HG03025 (cell line): ENCODE measurements around the gene DST.
A peak's percentile ranks its signal among the peaks of the same experiment; 100 is the strongest.

Source experiments
- ATAC-seq: cut with Tn5 transposase; IDR thresholded peaks from one replicate; pipeline ENCODE4 v1.9.1; 2021; ENCODE audit warnings: mild to moderate bottlenecking, moderate library complexity; ENCODE audit not compliant: unreplicated experiment, low FRiP score

DST gene

DNA sequence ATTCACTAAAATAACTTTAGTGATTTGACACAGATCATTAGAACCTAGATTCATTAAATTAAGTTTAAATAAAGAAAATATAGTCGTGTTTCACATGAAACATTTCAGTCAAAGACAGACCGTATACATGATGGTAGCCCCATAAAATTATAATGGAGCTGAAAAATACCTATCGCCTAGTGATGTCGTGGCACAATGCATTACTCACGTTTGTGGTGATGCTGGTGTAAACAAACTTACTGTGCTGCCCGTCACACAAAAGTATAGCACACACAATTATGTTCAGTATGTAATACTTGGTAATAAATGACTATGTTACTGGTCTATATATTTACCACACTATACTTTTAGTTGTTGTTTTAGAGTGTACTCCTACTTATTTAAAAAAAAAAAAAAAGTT is 17.3 kb downstream of the DST start:
- ATAC-seq, result no peak

GRCh38 chr6:56624728-56625069 is 18.0 kb downstream of the DST start:
- no peak for ATAC-seq

DNA sequence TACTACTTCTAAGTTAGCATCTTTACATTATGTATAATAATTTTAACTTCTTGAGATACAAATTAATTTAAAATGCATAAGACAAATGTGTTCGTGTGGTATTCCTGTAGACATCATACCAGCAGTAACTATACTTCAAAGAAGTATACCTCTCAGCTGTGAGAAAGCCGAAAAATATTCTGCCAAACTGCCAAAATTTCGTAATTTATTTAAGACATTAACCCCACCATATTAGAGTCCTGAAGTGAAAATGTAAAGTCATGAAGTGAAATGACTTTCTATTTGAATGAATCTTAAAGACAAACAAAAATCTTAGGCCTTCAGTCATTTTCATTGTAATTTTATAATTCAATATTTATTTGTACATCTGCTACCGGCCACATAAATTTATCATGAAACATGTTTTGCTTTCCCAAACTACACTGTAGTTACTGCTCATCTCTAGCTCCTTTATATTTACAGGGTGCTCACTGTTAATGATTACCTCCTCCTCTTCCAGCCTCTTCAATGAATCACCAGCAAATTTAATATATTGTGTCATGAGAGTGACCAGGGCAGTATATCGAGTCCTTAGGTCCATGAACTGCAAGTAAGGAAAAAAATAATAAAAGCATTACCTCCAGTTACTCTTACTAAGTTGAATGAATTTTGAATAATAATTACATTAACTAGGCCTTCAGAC is 18.5 kb downstream of the DST start:
- ATAC-seq, result no peak

- ATAC-seq, result no peak
Observed at GRCh38 chr6:56620229-56620868, 22.3 kb downstream of the DST start.

GRCh38 chr6:56618050-56618449 is 24.6 kb downstream of the DST start:
- no peak for ATAC-seq

- no peak for ATAC-seq
Observed at GRCh38 chr6:56616967-56617366, 25.7 kb downstream of the DST start.

DNA sequence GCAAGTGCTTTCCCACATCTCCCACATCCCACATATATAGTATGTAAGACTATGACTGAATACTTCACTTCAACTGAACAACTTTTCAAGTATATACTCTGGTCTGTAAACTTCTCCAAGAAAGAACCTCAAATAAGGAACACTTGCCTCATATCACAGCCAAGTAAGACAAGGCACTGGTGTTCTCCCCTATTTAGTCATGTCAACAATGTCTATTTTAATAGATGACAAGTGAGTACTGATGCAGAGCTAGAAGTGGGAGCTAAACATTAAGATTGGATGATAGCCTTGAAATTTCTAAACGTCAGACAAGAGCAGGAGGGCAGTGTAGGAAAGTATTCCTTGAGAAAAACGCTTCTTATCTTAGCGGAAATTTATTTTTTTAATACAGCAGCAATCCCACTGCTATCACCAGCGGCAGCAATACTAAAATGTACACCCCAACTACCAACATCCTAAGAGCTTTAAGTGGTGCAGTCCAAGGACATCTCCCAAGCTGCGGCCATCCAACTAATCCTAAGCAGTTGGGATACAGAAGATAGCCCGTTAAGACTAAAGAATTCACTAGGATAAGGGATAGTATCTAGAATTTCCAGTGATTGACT is 29.3 kb downstream of the DST start:
- ATAC-seq, result no peak

GRCh38 chr6:56608332-56608731 is 34.4 kb downstream of the DST start:
- ATAC-seq, result no peak

GRCh38 chr6:56607111-56607752 is 35.5 kb downstream of the DST start:
- no peak for ATAC-seq

GRCh38 chr6:56605435-56605834 is 37.3 kb downstream of the DST start:
- ATAC-seq, result no peak

DNA sequence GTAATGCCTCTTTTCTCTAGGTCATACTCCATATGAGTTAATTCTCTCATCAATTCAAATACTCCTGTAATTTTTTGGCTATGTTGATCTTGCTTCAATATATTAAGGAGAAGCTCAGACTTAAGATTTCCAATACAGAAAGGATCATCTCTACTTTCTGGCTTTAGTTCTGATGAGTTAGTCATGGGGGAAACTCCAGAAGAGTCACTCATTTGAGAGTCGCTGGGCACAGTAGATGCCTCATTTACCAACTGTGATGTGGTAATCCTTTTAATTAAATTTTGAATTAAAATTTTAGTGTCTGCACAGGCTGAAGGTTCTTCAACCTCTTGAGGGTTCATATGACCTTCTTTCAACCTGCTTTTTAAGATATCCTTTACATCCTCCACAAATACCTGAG is 38.5 kb downstream of the DST start:
- ATAC-seq, result no peak

- no peak for ATAC-seq
Observed at GRCh38 chr6:56601390-56601789, 41.3 kb downstream of the DST start.

DNA sequence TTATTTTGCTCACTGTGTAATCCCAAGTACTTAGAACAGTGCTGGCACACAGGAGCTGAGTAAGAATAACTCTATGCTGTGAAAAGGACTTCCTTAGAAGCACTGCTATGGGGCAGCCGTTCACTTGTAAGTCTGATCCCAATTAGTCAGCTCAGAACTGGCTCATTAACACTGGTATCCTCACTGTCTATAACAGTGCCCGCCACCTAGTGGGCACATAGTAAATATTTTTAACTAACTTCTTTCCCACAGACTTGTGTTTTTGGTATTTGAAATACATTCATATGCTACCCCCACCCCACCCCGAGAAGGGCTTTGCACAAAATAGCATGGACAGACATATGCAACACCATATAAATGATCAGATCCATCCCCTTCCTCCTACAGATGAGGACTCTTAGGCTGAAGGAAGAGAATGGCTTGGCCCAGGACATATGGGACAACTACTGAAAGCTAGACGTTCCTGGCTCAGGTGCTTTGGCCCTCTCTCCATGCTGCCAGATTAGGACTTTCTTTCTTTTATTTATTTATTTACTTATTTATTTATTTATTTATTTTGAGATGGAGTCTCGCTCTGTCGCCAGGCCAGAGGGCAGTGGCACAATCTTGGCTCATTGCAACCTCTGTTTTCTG is 47.1 kb downstream of the DST start:
- no peak for ATAC-seq

GRCh38 chr6:56594699-56595098 is 48.0 kb downstream of the DST start:
- ATAC-seq, result no peak

DNA sequence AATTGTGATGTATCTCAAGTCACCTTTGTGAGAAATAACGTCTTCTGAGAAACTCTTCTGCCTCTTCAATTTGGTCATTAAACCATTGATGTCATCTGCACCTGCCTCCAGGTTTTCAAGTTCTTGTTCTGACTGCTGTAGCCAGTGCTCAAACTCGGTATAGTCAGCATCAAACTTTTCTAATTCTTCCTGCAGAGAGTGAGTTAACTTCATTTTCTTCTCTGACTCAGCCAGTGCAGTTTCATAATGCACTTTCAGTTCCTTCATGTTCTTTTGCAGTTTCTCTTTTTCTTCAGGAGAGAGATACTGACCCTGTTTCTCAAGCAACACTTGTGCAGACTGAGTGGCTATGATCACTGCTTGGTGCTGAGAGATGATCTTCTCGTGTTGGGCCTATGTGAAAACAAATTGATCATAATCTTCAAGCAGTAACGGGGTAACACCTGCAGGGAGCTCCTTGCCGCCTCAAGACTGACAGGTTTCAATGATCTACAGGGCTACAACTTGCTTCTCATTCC is 48.8 kb downstream of the DST start:
- ATAC-seq, result peak; percentile 95

GRCh38 chr6:56582236-56582635 is 60.5 kb downstream of the DST start:
- no peak for ATAC-seq

DNA sequence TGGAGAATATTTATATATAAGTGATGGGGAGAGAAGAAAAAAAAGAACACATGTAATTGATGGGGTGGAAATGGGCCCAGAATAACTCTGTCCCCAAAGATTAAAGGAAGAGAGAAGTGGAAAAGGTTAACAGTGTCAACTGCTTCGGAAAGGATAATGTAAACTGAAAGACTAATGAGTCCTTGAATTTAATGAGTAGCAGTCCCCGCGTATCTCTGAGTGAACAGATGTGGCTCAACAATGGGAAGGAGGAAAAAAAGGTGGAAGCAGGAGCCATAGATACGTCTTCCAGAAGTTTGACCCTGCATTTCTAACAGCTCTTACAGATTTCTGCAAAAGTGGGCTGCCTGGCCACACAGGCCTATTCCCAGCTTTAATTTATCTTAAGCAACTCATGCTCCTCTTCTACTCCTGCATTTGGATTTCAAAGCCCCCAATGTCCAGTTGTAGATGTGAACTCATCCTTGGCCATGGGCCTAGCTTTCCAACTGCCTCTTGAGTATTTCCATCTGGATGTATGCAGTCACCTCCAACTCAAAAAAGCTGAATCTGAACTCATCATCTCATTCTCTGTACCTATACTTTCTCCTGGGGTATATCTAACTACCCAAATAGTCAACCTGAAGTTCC is 61.3 kb downstream of the DST start:
- no peak for ATAC-seq

- ATAC-seq, result no peak
Observed at GRCh38 chr6:56580271-56580670, 62.4 kb downstream of the DST start.

DNA sequence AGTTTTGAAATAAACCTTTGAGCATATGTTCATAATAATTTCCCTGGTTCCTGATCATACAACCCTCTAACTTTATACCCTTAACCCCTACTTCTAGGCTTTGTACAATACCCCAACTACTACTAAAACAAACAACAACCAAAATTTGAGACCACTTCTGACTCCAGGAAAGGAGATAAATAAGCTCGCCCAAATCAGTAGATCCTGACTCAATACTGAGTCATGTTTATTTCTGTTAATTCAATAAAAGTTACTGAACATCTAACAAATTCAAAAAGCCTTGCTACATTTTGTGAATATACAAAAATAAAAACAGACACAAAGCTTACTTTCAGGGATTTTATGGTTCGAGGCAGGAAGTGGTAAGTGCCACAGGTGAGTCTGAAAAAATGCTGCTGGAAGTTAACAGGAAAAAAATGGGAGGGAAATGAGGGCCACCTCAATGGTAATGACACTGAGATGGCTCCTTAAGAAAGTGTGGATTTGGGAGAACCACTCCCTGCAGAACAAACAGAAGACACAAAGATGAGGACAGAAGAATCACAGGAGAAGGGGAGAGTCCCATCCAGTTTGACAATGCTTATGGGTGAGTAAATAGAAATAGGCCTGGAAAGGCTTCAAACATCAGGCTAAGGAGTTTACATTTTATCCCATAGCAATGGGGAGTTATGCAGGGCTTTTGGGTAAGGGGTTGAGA is 63.4 kb downstream of the DST start:
- no peak for ATAC-seq

GRCh38 chr6:56575736-56576135 is 67.0 kb downstream of the DST start:
- ATAC-seq, result no peak
